Endothelial cell of umbilical vein (primary cell): ENCODE data around the gene DIPK1C. TPM values are rescaled to one million over a fixed set of nuclear protein-coding genes. Genes with fewer than 3 reads are reported as not detected.

ENCODE experiments used
- BruUV-seq: library from RNA; stranded (reverse); fragments of 400-500 nt; replicated peaks from 2 replicates; lab custom pipeline; 2021; lab: Mats Ljungman, UMichigan
- CTCF ChIA-PET: fragments of 300-600, 350-600 bp; sonication (Branson Sonifier 250); formaldehyde crosslinking; loops from one replicate; lab custom pipeline; 2021; ENCODE audit warnings: antibody characterized with exemption, inconsistent platforms; lab: Charles Lee
- POLR2A ChIA-PET: fragments of 300-600, 350-600 bp; sonication (Branson Sonifier 250); formaldehyde crosslinking; loops from one replicate; lab custom pipeline; 2021; ENCODE audit warnings: antibody characterized with exemption, inconsistent platforms; lab: Charles Lee
- DNase-seq: peaks from one replicate; pipeline ENCODE4 v3.0.0-alpha.2; 2011; ENCODE audit warnings: low read depth, low spot score
- FAIRE-seq: peaks from 2 replicates; lab custom pipeline; 2011; peaks lifted over from hg19 to GRCh38; lab: Jason Lieb, UNC
- H2AFZ ChIP-seq: 2 replicates; pipeline ENCODE4 v1.6.0; 2012; ENCODE audit warnings: low read depth, low read length, control low read depth, inconsistent platforms
- H3K27ac ChIP-seq: 2 replicates; pipeline ENCODE4 v1.5.1; 2011; ENCODE audit warnings: low read depth, mild to moderate bottlenecking, control low read depth, low read length, moderate library complexity; ENCODE audit not compliant: insufficient read depth
- H3K27me3 ChIP-seq, 2 experiments: 2 replicates each; pipeline versions ENCODE4 v1.6.0 to v1.6.1; 2011; ENCODE audit warnings: low read length in 2 of 2, mixed read lengths in 1 of 2; ENCODE audit not compliant: control insufficient read depth in 2 of 2, insufficient read depth in 2 of 2
- H3K36me3 ChIP-seq, 2 experiments: 2 replicates in 1 of 2; 3 replicates in 1 of 2; pipeline ENCODE4 v1.5.1; 2011; ENCODE audit warnings: low read length in 2 of 2, mild to moderate bottlenecking in 1 of 2, moderate library complexity in 1 of 2; ENCODE audit not compliant: control insufficient read depth in 2 of 2, insufficient read depth in 2 of 2; ENCODE audit errors: extremely low read depth in 1 of 2
- H3K4me1 ChIP-seq: 3 replicates; pipeline ENCODE4 v1.5.1; 2011; ENCODE audit warnings: mild to moderate bottlenecking, low read length; ENCODE audit not compliant: control insufficient read depth, insufficient read depth; ENCODE audit errors: extremely low read depth
- H3K4me2 ChIP-seq: 2 replicates; pipeline ENCODE4 v1.6.1; 2011; ENCODE audit warnings: low read length, control low read depth, mixed read lengths; ENCODE audit not compliant: insufficient read depth
- H3K4me3 ChIP-seq, 3 experiments: fragments of 200-600 bp in 1 of 3; sonication (generic), shearing (Covaris generic) in 1 of 3; replicated peaks in 1 of 3; 2 replicates each; pipeline ENCODE4 v1.5.1; 2011 to 2016; ENCODE audit warnings: control low read depth in 3 of 3, low read length in 3 of 3, mild to moderate bottlenecking in 2 of 3, inconsistent platforms in 1 of 3, low read depth in 1 of 3, moderate library complexity in 1 of 3; ENCODE audit not compliant: insufficient read depth in 1 of 3
- H3K79me2 ChIP-seq: 2 replicates; pipeline ENCODE4 v1.6.0; 2012; ENCODE audit warnings: low read length, inconsistent platforms; ENCODE audit not compliant: control insufficient read depth, insufficient read depth
- H3K9ac ChIP-seq: replicated peaks from 2 replicates; pipeline ENCODE3; 2011; ENCODE audit warnings: low read length, control low read depth; ENCODE audit not compliant: insufficient read depth; ENCODE audit errors: extremely low read depth
- H3K9me1 ChIP-seq: replicated peaks from 3 replicates; pipeline ENCODE4 v1.6.0; 2011; ENCODE audit warnings: mild to moderate bottlenecking, low read length; ENCODE audit not compliant: control insufficient read depth, insufficient read depth; ENCODE audit errors: extremely low read depth
- H3K9me3 ChIP-seq: replicated peaks from 2 replicates; pipeline ENCODE4 v1.5.1; 2012; ENCODE audit warnings: low read length, inconsistent platforms; ENCODE audit not compliant: control insufficient read depth, insufficient read depth
- H4K20me1 ChIP-seq: replicated peaks from 2 replicates; pipeline ENCODE3; 2011; ENCODE audit warnings: mild to moderate bottlenecking, low read length; ENCODE audit not compliant: control insufficient read depth, insufficient read depth; ENCODE audit errors: extremely low read depth
- CTCF ChIP-seq, 2 donors: IDR thresholded peaks; 1 replicate in 1 of 2; 2 replicates in 1 of 2; pipeline ENCODE4 v1.5.1; 2011; ENCODE audit warnings: low read length in 2 of 2, mild to moderate bottlenecking in 2 of 2, moderate library complexity in 2 of 2, control low read depth in 1 of 2, inconsistent platforms in 1 of 2, low read depth in 1 of 2; ENCODE audit not compliant: insufficient read depth in 1 of 2; ENCODE audit errors: extremely low read depth in 1 of 2
- EZH2 ChIP-seq: IDR thresholded peaks from 2 replicates; pipeline ENCODE4 v1.6.1; 2012; ENCODE audit warnings: borderline replicate concordance, low read depth, mild to moderate bottlenecking, moderate library complexity, low read length, inconsistent platforms; ENCODE audit not compliant: severe bottlenecking
- GATA2 ChIP-seq: IDR thresholded peaks from 2 replicates; pipeline ENCODE4 v1.7.0; 2011; ENCODE audit warnings: low read depth, mild to moderate bottlenecking, moderate library complexity, mixed read lengths, low read length; ENCODE audit not compliant: insufficient read length, insufficient read depth
- JUN ChIP-seq: IDR thresholded peaks from 2 replicates; pipeline ENCODE4 v1.6.1; 2011; ENCODE audit warnings: borderline replicate concordance, low read depth; ENCODE audit not compliant: insufficient read length, insufficient read depth
- MYC ChIP-seq: IDR thresholded peaks from one replicate; pipeline ENCODE4 v1.6.1; 2011; ENCODE audit warnings: mild to moderate bottlenecking, low read depth, low read length
- POLR2A ChIP-seq: IDR thresholded peaks from 2 replicates; pipeline ENCODE4 v1.6.1; 2012; ENCODE audit warnings: low read depth, mild to moderate bottlenecking, control low read depth, low read length
- POLR2AphosphoS5 ChIP-seq: IDR thresholded peaks from 2 replicates; pipeline ENCODE4 v1.6.1; 2012; ENCODE audit warnings: low read depth, mild to moderate bottlenecking, control low read depth, low read length, moderate library complexity; ENCODE audit not compliant: insufficient read depth
- dilution Hi-C: fragments of 300-500 bp; cut with MboI; formaldehyde crosslinking; loops from one replicate; pipeline ENCODE4 v1.15.0; 2019; ENCODE audit warnings: low sequenced_read_pairs; ENCODE audit not compliant: extremely low pct_ligation_motif_present
- intact Hi-C: fragments of 100-400 bp; cut with micrococcal nuclease; formaldehyde crosslinking; loops from one replicate; pipeline ENCODE4 v1.10.0; 2022
- polyA plus RNA-seq, 4 experiments: library from polyadenylated mRNA; depleted of rRNA in 3 of 4; stranded (reverse) in 3 of 4; unstranded in 1 of 4; fragments of >200 nt; gene quantifications; 2 replicates each; pipeline versions ENCODE4 v1.2.1 to v1.2.3, GENCODE V29; 2011 to 2012; ENCODE audit warnings: missing spikeins in 1 of 4
- total RNA-seq: library from RNA; stranded (reverse); gene quantifications from 2 replicates; pipeline ENCODE4 v1.2.3, GENCODE V29; 2021

DIPK1C gene
- total and polyA plus RNA-seq, 2 donors (not counting 3 experiments of a cell fraction or from before 2014, with no cell fraction given): not detected

GRCh38 chr18:74472312-74472711 lies 15.2 kb upstream of the DIPK1C start:
- DNase-seq (no peak), FAIRE-seq (no peak)
- Histone ChIP-seq H3K4me2 (no peak overlapping the region), H2AFZ (no peak overlapping the region), H3K4me1 (peaks cover 5% of the 10 kb centered on the region), H4K20me1 (no peaks in the 10 kb centered on the region), H3K4me3 (no peak overlapping the region), H3K9me1 (no peaks in the 10 kb centered on the region), H3K27ac (no peak overlapping the region), H3K79me2 (no peaks in the 10 kb centered on the region), H3K27me3 (peaks cover 0 to 13% of the 10 kb centered on the region in 2 experiments), H3K9me3 (no peaks in the 10 kb centered on the region), H3K36me3 (no peaks in the 10 kb centered on the region), H3K9ac (no peak overlapping the region)
- dilution Hi-C loops (no loop called here), intact Hi-C loops (no loop called here)
- no TSS peak for BruUV-seq
- TF ChIP-seq POLR2A (no peak), JUN (no peak), POLR2AphosphoS5 (no peak)
- ChIA-PET POLR2A (no interaction called here), CTCF (no interaction called here)

- ChIA-PET CTCF (no interaction called here), POLR2A (no interaction called here)
- Histone ChIP-seq H3K27me3 (peaks cover 0 to 12% of the 10 kb centered on the region in 2 experiments), H3K36me3 (no peaks in the 10 kb centered on the region), H3K4me3 (no peak overlapping the region), H3K9ac (no peak overlapping the region), H2AFZ (no peak overlapping the region), H3K27ac (no peak overlapping the region), H3K4me2 (peak overlapping the region; percentile 14), H3K4me1 (peaks cover 5% of the 10 kb centered on the region), H3K9me3 (no peaks in the 10 kb centered on the region), H3K9me1 (no peaks in the 10 kb centered on the region), H3K79me2 (no peaks in the 10 kb centered on the region), H4K20me1 (no peaks in the 10 kb centered on the region)
- BruUV-seq: no TSS peak
- FAIRE-seq (peak; percentile 62), DNase-seq (peak; percentile 65)
- intact Hi-C loops: loop anchor here (1.0 to 10.0 kb wide), 2 partner anchors 28 to 64 kb away; partner anchors contain the start of gene CNDP2
- TF ChIP-seq MYC: no peak
- TF ChIP-seq EZH2: no peak
- no peak for TF ChIP-seq CTCF (IDR thresholded peaks at IDR 0.05; ENCODE audit: extremely low read depth in 1 of 2, insufficient read depth in 1 of 2, low read depth in 1 of 2, low read length in 2 of 2)
- no peak for TF ChIP-seq GATA2
- TF ChIP-seq JUN: peak; percentile 25
- dilution Hi-C loops: no loop called here
These were observed 11.5 kb upstream of the DIPK1C start for GRCh38 chr18:74468547-74469061.
